ENCODE data around the gene GPR176. TPM values are rescaled to one million over a fixed set of nuclear protein-coding genes. Genes with fewer than 3 reads are reported as not detected.

The GPR176 gene
- polyA plus RNA-seq, 3 donors, result 0.08 to 0.18 TPM; not detected in 1

DNA sequence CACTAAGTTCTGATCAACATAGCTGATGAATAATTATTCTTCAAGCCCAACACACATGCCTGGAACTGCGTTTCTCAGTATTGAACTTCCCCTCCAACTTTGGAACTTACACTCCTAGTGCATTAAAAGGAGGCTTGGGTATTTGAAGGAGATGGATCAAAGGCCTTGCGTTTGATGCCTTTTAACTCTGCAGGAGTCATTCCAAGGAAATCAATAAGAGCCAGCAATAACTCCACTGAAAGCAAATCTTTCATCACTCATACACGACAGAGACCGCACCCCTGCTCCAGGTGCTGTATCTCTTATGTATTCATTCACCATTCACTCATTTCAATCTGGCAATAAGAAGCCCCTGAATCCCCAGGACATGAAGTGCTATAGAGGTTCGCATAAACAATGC is 123.5 kb downstream of the GPR176 start:
- no peak overlapping the region for H3K27ac ChIP-seq (ENCODE audit: low read depth in 1 of 2, low read length in 2 of 2)
- H3K9me3 ChIP-seq (replicated peaks in 1 of 2; ENCODE audit: control insufficient read depth in 1 of 2, insufficient read depth in 1 of 2, low read length in 2 of 2), result no peaks in the 10 kb centered on the region
- H3K27ac Mint-ChIP-seq, result no peak overlapping the region
- TF ChIP-seq, protein P1, sequence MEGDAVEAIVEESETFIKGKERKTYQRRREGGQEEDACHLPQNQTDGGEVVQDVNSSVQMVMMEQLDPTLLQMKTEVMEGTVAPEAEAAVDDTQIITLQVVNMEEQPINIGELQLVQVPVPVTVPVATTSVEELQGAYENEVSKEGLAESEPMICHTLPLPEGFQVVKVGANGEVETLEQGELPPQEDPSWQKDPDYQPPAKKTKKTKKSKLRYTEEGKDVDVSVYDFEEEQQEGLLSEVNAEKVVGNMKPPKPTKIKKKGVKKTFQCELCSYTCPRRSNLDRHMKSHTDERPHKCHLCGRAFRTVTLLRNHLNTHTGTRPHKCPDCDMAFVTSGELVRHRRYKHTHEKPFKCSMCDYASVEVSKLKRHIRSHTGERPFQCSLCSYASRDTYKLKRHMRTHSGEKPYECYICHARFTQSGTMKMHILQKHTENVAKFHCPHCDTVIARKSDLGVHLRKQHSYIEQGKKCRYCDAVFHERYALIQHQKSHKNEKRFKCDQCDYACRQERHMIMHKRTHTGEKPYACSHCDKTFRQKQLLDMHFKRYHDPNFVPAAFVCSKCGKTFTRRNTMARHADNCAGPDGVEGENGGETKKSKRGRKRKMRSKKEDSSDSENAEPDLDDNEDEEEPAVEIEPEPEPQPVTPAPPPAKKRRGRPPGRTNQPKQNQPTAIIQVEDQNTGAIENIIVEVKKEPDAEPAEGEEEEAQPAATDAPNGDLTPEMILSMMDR (IDR thresholded peaks at IDR 0.05), result no peak
- no peaks in the 10 kb centered on the region for H3K9me3 Mint-ChIP-seq
- H3K27me3 Mint-ChIP-seq (ENCODE audit: low read depth in 3 of 3), result peaks cover 2 to 8% (median 7%) of the 10 kb centered on the region in 3 donors
- no peak overlapping the region for H3K4me3 ChIP-seq (replicated peaks in 1 of 3; ENCODE audit: low read depth in 2 of 3, low read length in 3 of 3)
- H3K27me3 ChIP-seq (ENCODE audit: control insufficient read depth in 2 of 2, insufficient read depth in 2 of 2, low read length in 2 of 2), result peaks cover 0 to 3% of the 10 kb centered on the region in 2 donors
- H2AFZ ChIP-seq (ENCODE audit: insufficient read depth, low read depth, low read length, poor library complexity, severe bottlenecking), result no peak overlapping the region
- H3K36me3 ChIP-seq (replicated peaks in 1 of 2; ENCODE audit: control insufficient read depth in 1 of 2, insufficient read depth in 2 of 2, low read length in 2 of 2), result no peaks in the 10 kb centered on the region
- no peaks in the 10 kb centered on the region for H3K79me2 ChIP-seq (ENCODE audit: insufficient read depth, low read length)
- H3K9ac ChIP-seq (ENCODE audit: insufficient read depth, low read length, poor library complexity, severe bottlenecking), result no peak overlapping the region
- H3K4me1 ChIP-seq (ENCODE audit: control insufficient read depth in 1 of 2, insufficient read depth in 2 of 2, low read length in 2 of 2), result peaks cover 11 to 12% of the 10 kb centered on the region in 2 donors
- no peak for DNase-seq
- no peak overlapping the region for H3K4me2 ChIP-seq (replicated peaks; ENCODE audit: extremely low read depth, low read length, poor library complexity, severe bottlenecking)
- WGBS (ENCODE audit: insufficient coverage), result 100% methylated on average over 2 of the region's 5 CpGs
- intact Hi-C loops (cut with micrococcal nuclease), result no loop called here
- no peaks in the 10 kb centered on the region for H4K20me1 ChIP-seq (ENCODE audit: insufficient read depth, low read length)
- H3K4me1 Mint-ChIP-seq, result peaks cover 16% of the 10 kb centered on the region
- no peaks in the 10 kb centered on the region for H3K36me3 Mint-ChIP-seq
- H3K4me3 Mint-ChIP-seq, result no peak overlapping the region

DNA sequence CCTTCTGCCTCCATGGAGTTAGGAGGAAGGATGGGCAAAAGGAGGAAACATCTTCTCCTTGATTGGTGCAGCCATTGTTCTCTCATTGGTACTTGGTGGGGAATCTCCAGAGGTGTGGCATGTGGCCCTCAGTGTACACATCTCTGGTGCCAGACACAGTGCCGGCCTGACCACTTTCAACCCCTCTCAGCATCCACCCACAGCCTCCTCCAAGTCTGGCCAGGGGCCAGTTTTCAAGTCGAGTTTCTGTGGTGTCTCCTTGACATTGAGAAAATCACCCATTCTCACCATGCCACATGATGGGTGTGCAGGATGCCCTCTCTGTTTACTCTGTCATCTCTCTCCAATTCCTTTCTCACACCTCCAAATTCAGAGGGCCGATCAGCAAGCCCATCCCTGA is 124.6 kb downstream of the GPR176 start:
- Histone ChIP-seq H3K36me3 (replicated peaks in 1 of 2; ENCODE audit: control insufficient read depth in 1 of 2, insufficient read depth in 2 of 2, low read length in 2 of 2) (no peaks in the 10 kb centered on the region), H4K20me1 (ENCODE audit: insufficient read depth, low read length) (no peaks in the 10 kb centered on the region), H3K4me3 (replicated peaks in 1 of 3; ENCODE audit: low read depth in 2 of 3, low read length in 3 of 3) (no peak overlapping the region), H3K4me1 (ENCODE audit: control insufficient read depth in 1 of 2, insufficient read depth in 2 of 2, low read length in 2 of 2) (peaks cover 11 to 12% of the 10 kb centered on the region in 2 donors), H3K27me3 (ENCODE audit: control insufficient read depth in 2 of 2, insufficient read depth in 2 of 2, low read length in 2 of 2) (peaks cover 0 to 3% of the 10 kb centered on the region in 2 donors), H3K27ac (ENCODE audit: low read depth in 1 of 2, low read length in 2 of 2) (no peak overlapping the region), H3K4me2 (replicated peaks; ENCODE audit: extremely low read depth, low read length, poor library complexity, severe bottlenecking) (no peak overlapping the region), H3K9me3 (replicated peaks in 1 of 2; ENCODE audit: control insufficient read depth in 1 of 2, insufficient read depth in 1 of 2, low read length in 2 of 2) (no peaks in the 10 kb centered on the region), H3K79me2 (ENCODE audit: insufficient read depth, low read length) (no peaks in the 10 kb centered on the region), H2AFZ (ENCODE audit: insufficient read depth, low read depth, low read length, poor library complexity, severe bottlenecking) (no peak overlapping the region), H3K9ac (ENCODE audit: insufficient read depth, low read length, poor library complexity, severe bottlenecking) (no peak overlapping the region)
- intact Hi-C loops (cut with micrococcal nuclease), result no loop called here
- DNase-seq, result no peak
- H3K4me3 Mint-ChIP-seq, result no peak overlapping the region
- H3K9me3 Mint-ChIP-seq, result peaks cover 0 to 4% (median 0%) of the 10 kb centered on the region in 7 donors
- no peak overlapping the region for H3K27ac Mint-ChIP-seq
- H3K4me1 Mint-ChIP-seq, result peaks cover 15% of the 10 kb centered on the region
- TF ChIP-seq, protein P1 (IDR thresholded peaks at IDR 0.05), result no peak
- H3K36me3 Mint-ChIP-seq, result no peaks in the 10 kb centered on the region
- WGBS (ENCODE audit: insufficient coverage), result 100% methylated on average over 1 of the region's 3 CpGs
- H3K27me3 Mint-ChIP-seq (ENCODE audit: low read depth in 3 of 3), result peaks cover 2 to 8% (median 7%) of the 10 kb centered on the region in 3 donors
